ENCODE results near the gene SGCA. TPM values are rescaled to one million over a fixed set of nuclear protein-coding genes. Genes with fewer than 3 reads are reported as not detected.
A peak's percentile ranks its signal among the peaks of the same experiment; 100 is the strongest.

SGCA gene
- total and polyA plus RNA-seq, 10 of the 15 experiments (the other 5 are each of a cell fraction or from before 2014, with no cell fraction given), result 0.13 to 2.2 (median 0.50) TPM; not detected in 2

DNA sequence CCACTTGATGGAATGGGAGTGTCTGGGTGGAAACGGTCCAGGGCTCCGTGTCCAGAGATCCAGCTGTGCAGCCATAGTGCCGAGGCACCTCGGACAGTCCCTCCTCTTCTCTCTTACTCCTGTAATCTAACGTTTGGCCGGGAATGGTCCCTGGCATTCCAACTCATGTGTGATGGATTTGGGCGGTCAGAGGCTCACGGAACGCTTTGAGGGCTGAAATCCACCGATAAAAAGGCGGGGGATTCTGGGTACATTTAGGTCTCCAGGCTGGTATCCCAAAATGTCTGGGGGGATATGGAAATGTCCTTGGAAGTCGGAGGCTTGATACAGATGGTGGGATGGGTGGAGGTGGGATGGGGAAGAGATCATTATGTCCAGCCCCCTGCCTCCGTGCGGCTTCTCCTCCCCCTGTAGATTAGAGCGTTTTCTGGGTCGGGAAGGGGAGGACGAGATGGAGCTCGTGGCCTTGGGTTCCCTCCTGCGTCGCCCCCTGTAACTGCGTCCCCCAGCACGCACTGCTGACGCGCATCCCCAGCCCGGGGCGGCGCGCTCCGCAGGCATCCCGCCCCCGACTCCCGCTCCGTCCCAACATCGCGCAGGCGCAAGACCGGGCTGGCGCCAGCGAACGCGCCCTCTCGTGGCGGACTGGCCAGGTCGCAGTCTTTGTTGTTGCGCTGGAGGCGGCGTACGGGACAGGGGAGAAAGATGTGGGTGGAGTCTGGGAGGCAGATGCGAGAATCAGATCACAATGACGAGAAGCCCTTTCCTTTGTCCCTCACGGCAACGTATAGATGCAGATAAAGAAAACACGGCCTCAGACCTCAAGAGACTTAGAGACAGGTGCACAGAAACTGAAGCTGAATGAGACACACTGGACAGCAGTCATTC lies 4.5 kb upstream of the SGCA start (continued):
- TF ChIP-seq, protein P1, sequence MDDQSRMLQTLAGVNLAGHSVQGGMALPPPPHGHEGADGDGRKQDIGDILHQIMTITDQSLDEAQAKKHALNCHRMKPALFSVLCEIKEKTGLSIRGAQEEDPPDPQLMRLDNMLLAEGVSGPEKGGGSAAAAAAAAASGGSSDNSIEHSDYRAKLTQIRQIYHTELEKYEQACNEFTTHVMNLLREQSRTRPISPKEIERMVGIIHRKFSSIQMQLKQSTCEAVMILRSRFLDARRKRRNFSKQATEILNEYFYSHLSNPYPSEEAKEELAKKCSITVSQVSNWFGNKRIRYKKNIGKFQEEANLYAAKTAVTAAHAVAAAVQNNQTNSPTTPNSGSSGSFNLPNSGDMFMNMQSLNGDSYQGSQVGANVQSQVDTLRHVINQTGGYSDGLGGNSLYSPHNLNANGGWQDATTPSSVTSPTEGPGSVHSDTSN (IDR thresholded peaks at IDR 0.05; ENCODE audit: insufficient replicate concordance, low read depth, low read length), result no peak
- TF ChIP-seq SREBF2 (IDR thresholded peaks at IDR 0.05; ENCODE audit: low read length), result no peak
- TF ChIP-seq HDAC6 (IDR thresholded peaks at IDR 0.05; ENCODE audit: unreplicated experiment), result no peak
- TF ChIP-seq NBN (IDR thresholded peaks at IDR 0.05), result peak; percentile 44; the same call in 1 of the 2 replicates
- peak; percentile 75 for TF ChIP-seq CREB1 (IDR thresholded peaks at IDR 0.05; ENCODE audit: low read depth)
- no peak for TF ChIP-seq SMAD1 (IDR thresholded peaks at IDR 0.05; ENCODE audit: low read depth, partially characterized antibody)
- TF ChIP-seq, protein P2, sequence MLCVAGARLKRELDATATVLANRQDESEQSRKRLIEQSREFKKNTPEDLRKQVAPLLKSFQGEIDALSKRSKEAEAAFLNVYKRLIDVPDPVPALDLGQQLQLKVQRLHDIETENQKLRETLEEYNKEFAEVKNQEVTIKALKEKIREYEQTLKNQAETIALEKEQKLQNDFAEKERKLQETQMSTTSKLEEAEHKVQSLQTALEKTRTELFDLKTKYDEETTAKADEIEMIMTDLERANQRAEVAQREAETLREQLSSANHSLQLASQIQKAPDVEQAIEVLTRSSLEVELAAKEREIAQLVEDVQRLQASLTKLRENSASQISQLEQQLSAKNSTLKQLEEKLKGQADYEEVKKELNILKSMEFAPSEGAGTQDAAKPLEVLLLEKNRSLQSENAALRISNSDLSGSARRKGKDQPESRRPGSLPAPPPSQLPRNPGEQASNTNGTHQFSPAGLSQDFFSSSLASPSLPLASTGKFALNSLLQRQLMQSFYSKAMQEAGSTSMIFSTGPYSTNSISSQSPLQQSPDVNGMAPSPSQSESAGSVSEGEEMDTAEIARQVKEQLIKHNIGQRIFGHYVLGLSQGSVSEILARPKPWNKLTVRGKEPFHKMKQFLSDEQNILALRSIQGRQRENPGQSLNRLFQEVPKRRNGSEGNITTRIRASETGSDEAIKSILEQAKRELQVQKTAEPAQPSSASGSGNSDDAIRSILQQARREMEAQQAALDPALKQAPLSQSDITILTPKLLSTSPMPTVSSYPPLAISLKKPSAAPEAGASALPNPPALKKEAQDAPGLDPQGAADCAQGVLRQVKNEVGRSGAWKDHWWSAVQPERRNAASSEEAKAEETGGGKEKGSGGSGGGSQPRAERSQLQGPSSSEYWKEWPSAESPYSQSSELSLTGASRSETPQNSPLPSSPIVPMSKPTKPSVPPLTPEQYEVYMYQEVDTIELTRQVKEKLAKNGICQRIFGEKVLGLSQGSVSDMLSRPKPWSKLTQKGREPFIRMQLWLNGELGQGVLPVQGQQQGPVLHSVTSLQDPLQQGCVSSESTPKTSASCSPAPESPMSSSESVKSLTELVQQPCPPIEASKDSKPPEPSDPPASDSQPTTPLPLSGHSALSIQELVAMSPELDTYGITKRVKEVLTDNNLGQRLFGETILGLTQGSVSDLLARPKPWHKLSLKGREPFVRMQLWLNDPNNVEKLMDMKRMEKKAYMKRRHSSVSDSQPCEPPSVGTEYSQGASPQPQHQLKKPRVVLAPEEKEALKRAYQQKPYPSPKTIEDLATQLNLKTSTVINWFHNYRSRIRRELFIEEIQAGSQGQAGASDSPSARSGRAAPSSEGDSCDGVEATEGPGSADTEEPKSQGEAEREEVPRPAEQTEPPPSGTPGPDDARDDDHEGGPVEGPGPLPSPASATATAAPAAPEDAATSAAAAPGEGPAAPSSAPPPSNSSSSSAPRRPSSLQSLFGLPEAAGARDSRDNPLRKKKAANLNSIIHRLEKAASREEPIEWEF (IDR thresholded peaks at IDR 0.05; ENCODE audit: insufficient replicate concordance, low read depth, low read length), result no peak
- TF ChIP-seq, protein P3, sequence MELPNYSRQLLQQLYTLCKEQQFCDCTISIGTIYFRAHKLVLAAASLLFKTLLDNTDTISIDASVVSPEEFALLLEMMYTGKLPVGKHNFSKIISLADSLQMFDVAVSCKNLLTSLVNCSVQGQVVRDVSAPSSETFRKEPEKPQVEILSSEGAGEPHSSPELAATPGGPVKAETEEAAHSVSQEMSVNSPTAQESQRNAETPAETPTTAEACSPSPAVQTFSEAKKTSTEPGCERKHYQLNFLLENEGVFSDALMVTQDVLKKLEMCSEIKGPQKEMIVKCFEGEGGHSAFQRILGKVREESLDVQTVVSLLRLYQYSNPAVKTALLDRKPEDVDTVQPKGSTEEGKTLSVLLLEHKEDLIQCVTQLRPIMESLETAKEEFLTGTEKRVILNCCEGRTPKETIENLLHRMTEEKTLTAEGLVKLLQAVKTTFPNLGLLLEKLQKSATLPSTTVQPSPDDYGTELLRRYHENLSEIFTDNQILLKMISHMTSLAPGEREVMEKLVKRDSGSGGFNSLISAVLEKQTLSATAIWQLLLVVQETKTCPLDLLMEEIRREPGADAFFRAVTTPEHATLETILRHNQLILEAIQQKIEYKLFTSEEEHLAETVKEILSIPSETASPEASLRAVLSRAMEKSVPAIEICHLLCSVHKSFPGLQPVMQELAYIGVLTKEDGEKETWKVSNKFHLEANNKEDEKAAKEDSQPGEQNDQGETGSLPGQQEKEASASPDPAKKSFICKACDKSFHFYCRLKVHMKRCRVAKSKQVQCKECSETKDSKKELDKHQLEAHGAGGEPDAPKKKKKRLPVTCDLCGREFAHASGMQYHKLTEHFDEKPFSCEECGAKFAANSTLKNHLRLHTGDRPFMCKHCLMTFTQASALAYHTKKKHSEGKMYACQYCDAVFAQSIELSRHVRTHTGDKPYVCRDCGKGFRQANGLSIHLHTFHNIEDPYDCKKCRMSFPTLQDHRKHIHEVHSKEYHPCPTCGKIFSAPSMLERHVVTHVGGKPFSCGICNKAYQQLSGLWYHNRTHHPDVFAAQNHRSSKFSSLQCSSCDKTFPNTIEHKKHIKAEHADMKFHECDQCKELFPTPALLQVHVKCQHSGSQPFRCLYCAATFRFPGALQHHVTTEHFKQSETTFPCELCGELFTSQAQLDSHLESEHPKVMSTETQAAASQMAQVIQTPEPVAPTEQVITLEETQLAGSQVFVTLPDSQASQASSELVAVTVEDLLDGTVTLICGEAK (IDR thresholded peaks at IDR 0.05; ENCODE audit: borderline replicate concordance), result peak; percentile 16; the same call in 1 of the 2 replicates
- TF ChIP-seq CREM (IDR thresholded peaks at IDR 0.05; ENCODE audit: low read depth), result peak; percentile 76
- no peak for TF ChIP-seq TCF3 (IDR thresholded peaks at IDR 0.05; ENCODE audit: borderline replicate concordance, insufficient read depth, low read depth, low read length)
- TF ChIP-seq TCF12 (IDR thresholded peaks at IDR 0.05; ENCODE audit: low read depth, low read length), result 0 out of 2 replicates have a peak, but pooled peaks have one; percentile 17
- TF ChIP-seq ZSCAN29 (IDR thresholded peaks at IDR 0.05), result no peak
- no peak for TF ChIP-seq CHD4 (IDR thresholded peaks at IDR 0.05)
- TF ChIP-seq, protein P4, sequence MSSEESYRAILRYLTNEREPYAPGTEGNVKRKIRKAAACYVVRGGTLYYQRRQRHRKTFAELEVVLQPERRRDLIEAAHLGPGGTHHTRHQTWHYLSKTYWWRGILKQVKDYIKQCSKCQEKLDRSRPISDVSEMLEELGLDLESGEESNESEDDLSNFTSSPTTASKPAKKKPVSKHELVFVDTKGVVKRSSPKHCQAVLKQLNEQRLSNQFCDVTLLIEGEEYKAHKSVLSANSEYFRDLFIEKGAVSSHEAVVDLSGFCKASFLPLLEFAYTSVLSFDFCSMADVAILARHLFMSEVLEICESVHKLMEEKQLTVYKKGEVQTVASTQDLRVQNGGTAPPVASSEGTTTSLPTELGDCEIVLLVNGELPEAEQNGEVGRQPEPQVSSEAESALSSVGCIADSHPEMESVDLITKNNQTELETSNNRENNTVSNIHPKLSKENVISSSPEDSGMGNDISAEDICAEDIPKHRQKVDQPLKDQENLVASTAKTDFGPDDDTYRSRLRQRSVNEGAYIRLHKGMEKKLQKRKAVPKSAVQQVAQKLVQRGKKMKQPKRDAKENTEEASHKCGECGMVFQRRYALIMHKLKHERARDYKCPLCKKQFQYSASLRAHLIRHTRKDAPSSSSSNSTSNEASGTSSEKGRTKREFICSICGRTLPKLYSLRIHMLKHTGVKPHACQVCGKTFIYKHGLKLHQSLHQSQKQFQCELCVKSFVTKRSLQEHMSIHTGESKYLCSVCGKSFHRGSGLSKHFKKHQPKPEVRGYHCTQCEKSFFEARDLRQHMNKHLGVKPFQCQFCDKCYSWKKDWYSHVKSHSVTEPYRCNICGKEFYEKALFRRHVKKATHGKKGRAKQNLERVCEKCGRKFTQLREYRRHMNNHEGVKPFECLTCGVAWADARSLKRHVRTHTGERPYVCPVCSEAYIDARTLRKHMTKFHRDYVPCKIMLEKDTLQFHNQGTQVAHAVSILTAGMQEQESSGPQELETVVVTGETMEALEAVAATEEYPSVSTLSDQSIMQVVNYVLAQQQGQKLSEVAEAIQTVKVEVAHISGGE (CRISPR knock-in tag; IDR thresholded peaks at IDR 0.05), result no peak
- TF ChIP-seq POLR2AphosphoS5 (IDR thresholded peaks at IDR 0.05; ENCODE audit: low read length), result 0 out of 2 replicates have a peak, but pooled peaks have one; percentile 28

Data from GM12878 (cell line).